Fibroblast of lung (primary cell): ENCODE measurements around the gene FGFR3. TPM values are rescaled to one million over a fixed set of nuclear protein-coding genes. Genes with fewer than 3 reads are reported as not detected.

Experiments used
- DNase-seq, 2 donors: peaks; one replicate each; pipeline versions ENCODE4 v3.0.0 to v3.0.0-alpha.2; 2010; ENCODE audit warnings: low read depth in 2 of 2
- H2AFZ ChIP-seq: 2 replicates; pipeline ENCODE4 v1.5.1; 2012; ENCODE audit warnings: low read length, control low read depth, inconsistent platforms
- H3K27ac ChIP-seq: 2 replicates; pipeline ENCODE4 v1.5.1; 2011; ENCODE audit warnings: low read length, control low read depth; ENCODE audit not compliant: insufficient read depth
- H3K27me3 ChIP-seq: 2 replicates; pipeline ENCODE4 v1.5.1; 2011; ENCODE audit warnings: mild to moderate bottlenecking, low read length; ENCODE audit not compliant: control insufficient read depth, insufficient read depth
- H3K36me3 ChIP-seq: 2 replicates; pipeline ENCODE4 v1.5.1; 2011; ENCODE audit warnings: low read length; ENCODE audit not compliant: control insufficient read depth, insufficient read depth
- H3K4me1 ChIP-seq: 2 replicates; pipeline ENCODE4 v1.5.1; 2011; ENCODE audit warnings: low read length; ENCODE audit not compliant: control insufficient read depth, insufficient read depth; ENCODE audit errors: extremely low read depth
- H3K4me2 ChIP-seq: 2 replicates; pipeline ENCODE4 v1.5.1; 2011; ENCODE audit warnings: low read length, control low read depth; ENCODE audit not compliant: insufficient read depth; ENCODE audit errors: extremely low read depth
- H3K4me3 ChIP-seq, 4 experiments: fragments of 200-600 bp in 1 of 4; sonication (generic) in 1 of 4; replicated peaks in 1 of 4; 2 replicates each; pipeline ENCODE4 v1.5.1; 2011 to 2016; ENCODE audit warnings: low read length in 4 of 4, low read depth in 3 of 4, mild to moderate bottlenecking in 3 of 4, control low read depth in 2 of 4, inconsistent platforms in 1 of 4, mixed read lengths in 1 of 4; ENCODE audit not compliant: insufficient read depth in 1 of 4; ENCODE audit errors: control extremely low read depth in 1 of 4
- H3K79me2 ChIP-seq: 2 replicates; pipeline ENCODE4 v1.5.1; 2012; ENCODE audit warnings: mild to moderate bottlenecking, low read length, inconsistent platforms; ENCODE audit not compliant: control insufficient read depth, insufficient read depth
- H3K9ac ChIP-seq: 2 replicates; pipeline ENCODE4 v1.5.1; 2011; ENCODE audit warnings: mild to moderate bottlenecking, low read length, control low read depth; ENCODE audit not compliant: insufficient read depth
- H3K9me3 ChIP-seq: 2 replicates; pipeline ENCODE4 v1.5.1; 2012; ENCODE audit warnings: low read depth, low read length; ENCODE audit not compliant: control insufficient read depth, insufficient read depth
- H4K20me1 ChIP-seq: 2 replicates; pipeline ENCODE4 v1.5.1; 2011; ENCODE audit warnings: low read length; ENCODE audit not compliant: control insufficient read depth, insufficient read depth; ENCODE audit errors: extremely low read depth
- EZH2 ChIP-seq: IDR thresholded peaks from 2 replicates; pipeline ENCODE4 v1.5.1; 2012; ENCODE audit warnings: low read length, control low read depth, mild to moderate bottlenecking; ENCODE audit errors: missing control alignments
- polyA plus RNA-seq, 2 donors: library from polyadenylated mRNA; depleted of rRNA in 1 of 2; stranded (reverse) in 1 of 2; unstranded in 1 of 2; fragments of >200 nt; gene quantifications; 2 replicates each; pipeline ENCODE4 v1.2.1, GENCODE V29; 2011 to 2012; ENCODE audit warnings: missing spikeins in 1 of 2
- total RNA-seq: library from RNA; depleted of rRNA; stranded (reverse); fragments of >200 nt; gene quantifications from 2 replicates; pipeline ENCODE4 v1.2.1, GENCODE V29; 2014
- TF ChIP-seq, protein P1 (sequence below), 2 donors: IDR thresholded peaks in 1 of 2; conservative IDR thresholded peaks in 1 of 2; 1 replicate in 1 of 2; 2 replicates in 1 of 2; pipeline ENCODE4 v1.5.1; 2011 to 2012; ENCODE audit warnings: low read length in 2 of 2, control low read depth in 1 of 2, inconsistent platforms in 1 of 2, low read depth in 1 of 2, mild to moderate bottlenecking in 1 of 2

The FGFR3 gene
- total and polyA plus RNA-seq, 2 donors (not counting 1 experiment from before 2014, with no cell fraction given) = 0.11 to 0.33 TPM

DNA sequence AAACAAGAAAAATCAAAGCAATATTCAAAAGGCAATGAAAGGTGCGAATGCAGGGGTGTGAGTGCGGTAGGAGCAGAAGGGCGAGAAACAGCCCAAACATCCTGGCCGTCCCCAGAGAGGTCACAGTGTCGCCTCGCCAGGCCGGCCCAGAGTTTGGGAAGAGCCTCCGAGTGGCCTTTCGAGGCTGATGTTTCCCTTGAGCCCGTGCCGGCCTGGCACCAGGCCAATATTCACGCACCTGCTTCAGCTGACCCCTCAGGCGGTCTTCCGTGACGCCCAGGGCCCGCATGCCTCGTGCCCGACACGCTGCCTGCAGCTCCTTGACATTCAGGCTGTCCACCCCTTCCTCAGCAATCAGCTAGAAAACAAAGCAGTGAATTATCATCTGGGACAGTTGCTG lies 32.2 kb downstream of the FGFR3 start:
- no peak overlapping the region for H3K4me3 ChIP-seq
- H3K9me3 ChIP-seq = no peaks in the 10 kb centered on the region
- no peak overlapping the region for H2AFZ ChIP-seq
- H3K9ac ChIP-seq = no peak overlapping the region
- DNase-seq = no peak
- TF ChIP-seq EZH2 = no peak
- TF ChIP-seq, protein P1, sequence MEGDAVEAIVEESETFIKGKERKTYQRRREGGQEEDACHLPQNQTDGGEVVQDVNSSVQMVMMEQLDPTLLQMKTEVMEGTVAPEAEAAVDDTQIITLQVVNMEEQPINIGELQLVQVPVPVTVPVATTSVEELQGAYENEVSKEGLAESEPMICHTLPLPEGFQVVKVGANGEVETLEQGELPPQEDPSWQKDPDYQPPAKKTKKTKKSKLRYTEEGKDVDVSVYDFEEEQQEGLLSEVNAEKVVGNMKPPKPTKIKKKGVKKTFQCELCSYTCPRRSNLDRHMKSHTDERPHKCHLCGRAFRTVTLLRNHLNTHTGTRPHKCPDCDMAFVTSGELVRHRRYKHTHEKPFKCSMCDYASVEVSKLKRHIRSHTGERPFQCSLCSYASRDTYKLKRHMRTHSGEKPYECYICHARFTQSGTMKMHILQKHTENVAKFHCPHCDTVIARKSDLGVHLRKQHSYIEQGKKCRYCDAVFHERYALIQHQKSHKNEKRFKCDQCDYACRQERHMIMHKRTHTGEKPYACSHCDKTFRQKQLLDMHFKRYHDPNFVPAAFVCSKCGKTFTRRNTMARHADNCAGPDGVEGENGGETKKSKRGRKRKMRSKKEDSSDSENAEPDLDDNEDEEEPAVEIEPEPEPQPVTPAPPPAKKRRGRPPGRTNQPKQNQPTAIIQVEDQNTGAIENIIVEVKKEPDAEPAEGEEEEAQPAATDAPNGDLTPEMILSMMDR (conservative IDR thresholded peaks at IDR 0.05 in 1 of 2, IDR thresholded peaks at IDR 0.05 in 1 of 2; ENCODE audit: low read depth in 1 of 2, low read length in 2 of 2) = no peak
- H3K27me3 ChIP-seq = no peaks in the 10 kb centered on the region
- H3K27ac ChIP-seq = no peak overlapping the region
- H3K36me3 ChIP-seq = peaks cover 28% of the 10 kb centered on the region
- H4K20me1 ChIP-seq = no peaks in the 10 kb centered on the region
- no peak overlapping the region for H3K4me2 ChIP-seq
- H3K79me2 ChIP-seq = no peaks in the 10 kb centered on the region
- H3K4me1 ChIP-seq = no peaks in the 10 kb centered on the region

DNA sequence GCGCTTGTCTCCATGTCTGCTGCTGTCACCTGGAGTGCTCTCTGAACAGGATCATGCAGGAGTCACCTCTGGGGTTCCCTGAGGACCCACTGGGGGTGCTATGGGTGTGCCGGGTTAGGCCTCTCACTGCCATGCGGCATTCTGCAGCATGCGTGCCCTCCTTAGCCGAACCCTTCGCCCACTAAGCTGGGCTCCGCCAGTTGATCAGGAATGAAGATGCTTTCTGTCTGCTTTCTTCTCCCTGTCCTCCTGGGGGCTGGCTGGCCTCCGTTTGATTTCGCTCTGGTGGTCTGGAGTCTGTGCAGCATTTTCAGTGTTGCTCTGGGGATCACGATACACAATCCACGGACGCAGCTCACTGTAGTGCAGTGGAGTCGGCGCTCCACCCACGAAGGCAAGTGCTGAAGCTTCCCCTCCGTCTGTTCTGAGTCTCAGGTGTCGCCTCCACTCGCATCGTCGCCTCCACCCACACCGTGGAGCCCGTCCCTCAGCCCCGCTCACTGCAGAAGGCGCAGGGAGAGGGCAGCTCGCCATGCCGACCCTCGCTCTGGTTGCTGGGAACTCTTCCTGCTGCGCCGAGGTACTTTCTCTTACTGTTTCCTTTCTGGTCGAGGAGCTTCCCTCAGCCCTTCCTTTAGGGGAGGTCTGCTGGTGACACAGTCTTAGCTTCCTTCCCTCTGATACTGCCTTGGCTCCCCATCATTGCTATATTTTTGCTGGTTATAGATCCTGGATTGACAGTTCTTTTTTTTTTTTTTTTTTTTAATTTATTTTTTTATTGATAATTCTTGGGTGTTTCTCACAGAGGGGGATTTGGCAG lies 33.6 kb downstream of the FGFR3 start:
- no peaks in the 10 kb centered on the region for H3K9me3 ChIP-seq
- no peak for DNase-seq
- no peaks in the 10 kb centered on the region for H3K4me1 ChIP-seq
- no peak overlapping the region for H2AFZ ChIP-seq
- no peak overlapping the region for H3K4me2 ChIP-seq
- no peak for TF ChIP-seq EZH2
- TF ChIP-seq, protein P1 (conservative IDR thresholded peaks at IDR 0.05 in 1 of 2, IDR thresholded peaks at IDR 0.05 in 1 of 2; ENCODE audit: low read depth in 1 of 2, low read length in 2 of 2) = no peak
- no peaks in the 10 kb centered on the region for H4K20me1 ChIP-seq
- H3K27me3 ChIP-seq = no peaks in the 10 kb centered on the region
- no peak overlapping the region for H3K9ac ChIP-seq
- H3K79me2 ChIP-seq = no peaks in the 10 kb centered on the region
- no peak overlapping the region for H3K4me3 ChIP-seq
- H3K27ac ChIP-seq = no peak overlapping the region
- peaks cover 32% of the 10 kb centered on the region for H3K36me3 ChIP-seq

DNA sequence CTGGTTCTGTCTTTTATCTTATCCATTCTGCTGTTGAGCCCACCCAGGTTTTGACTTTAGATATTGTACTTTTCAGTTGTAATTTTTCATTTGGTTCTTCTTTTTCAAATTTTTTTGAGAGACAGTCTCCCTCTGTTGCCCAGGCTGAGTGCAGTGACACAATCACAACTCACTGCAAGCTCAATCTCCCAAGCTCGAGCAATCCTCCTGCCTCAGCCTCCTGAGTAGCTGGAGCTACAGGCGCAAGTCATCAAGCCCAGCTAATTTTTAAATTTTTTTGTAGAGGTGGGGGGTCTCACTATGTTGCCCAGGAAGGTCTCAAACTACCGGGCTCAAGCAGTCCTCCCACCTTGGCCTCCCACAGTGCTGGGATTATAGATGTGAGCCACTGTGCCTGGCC lies 37.1 kb downstream of the FGFR3 start:
- TF ChIP-seq, protein P1 (conservative IDR thresholded peaks at IDR 0.05 in 1 of 2, IDR thresholded peaks at IDR 0.05 in 1 of 2; ENCODE audit: low read depth in 1 of 2, low read length in 2 of 2) = no peak
- TF ChIP-seq EZH2 = no peak
- peaks cover 22% of the 10 kb centered on the region for H3K36me3 ChIP-seq
- H2AFZ ChIP-seq = no peak overlapping the region

More for the DNA sequence above, 37.1 kb downstream of the FGFR3 start:
- no peak overlapping the region for H3K4me2 ChIP-seq
- no peaks in the 10 kb centered on the region for H3K4me1 ChIP-seq
- no peak overlapping the region for H3K27ac ChIP-seq
- H3K27me3 ChIP-seq = no peaks in the 10 kb centered on the region
- no peak overlapping the region for H3K9ac ChIP-seq
- H4K20me1 ChIP-seq = no peaks in the 10 kb centered on the region
- no peak for DNase-seq
- H3K4me3 ChIP-seq = no peak overlapping the region
- no peaks in the 10 kb centered on the region for H3K79me2 ChIP-seq
- H3K9me3 ChIP-seq = no peaks in the 10 kb centered on the region
